NCI-H510A (cell line): Measurements from ENCODE around the gene CALHM4.

Experiments
- DNase-seq: peaks from one replicate; lab custom pipeline; 2025; lab: John Stamatoyannopoulos, UW

Gene CALHM4

DNA sequence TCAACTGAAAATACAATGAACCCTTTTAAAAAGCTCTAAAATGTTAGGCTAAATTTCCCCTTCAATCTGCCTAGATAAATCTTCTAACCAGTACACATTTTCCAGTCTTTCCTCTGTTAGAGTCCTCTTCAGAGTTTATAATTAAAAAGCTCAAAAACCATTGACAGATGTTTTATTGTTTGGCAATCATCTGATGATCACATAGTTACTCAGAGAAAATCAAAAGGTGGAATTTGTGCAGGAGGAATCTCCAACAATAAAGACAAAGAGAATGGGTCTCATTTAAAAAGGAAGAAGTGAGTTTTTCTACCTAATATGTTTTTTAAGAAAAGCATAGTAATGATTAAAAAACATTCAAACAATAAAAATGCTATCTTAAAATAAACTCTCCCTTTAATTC, 11.1 kb upstream of the CALHM4 start:
- no peak for DNase-seq

DNA sequence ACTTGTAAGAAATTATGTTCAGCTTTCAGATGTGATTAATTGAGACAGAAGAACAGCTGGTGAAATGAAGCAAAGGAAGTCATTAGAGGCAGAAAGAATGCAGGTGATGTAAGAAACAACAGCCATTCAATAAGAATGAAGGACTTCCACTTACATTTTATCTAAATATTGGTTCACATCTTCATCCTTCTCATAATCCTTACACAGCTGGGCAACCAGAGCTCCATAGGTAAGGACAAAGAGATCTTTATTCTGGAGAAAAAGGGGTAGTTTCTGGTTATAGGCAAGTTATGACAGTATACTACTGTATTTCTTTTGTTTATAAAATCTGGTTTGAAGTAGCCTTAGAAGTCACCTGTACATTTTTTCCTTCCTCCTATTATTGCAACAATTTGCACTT, 10.4 kb upstream of the CALHM4 start:
- DNase-seq, result no peak

DNA sequence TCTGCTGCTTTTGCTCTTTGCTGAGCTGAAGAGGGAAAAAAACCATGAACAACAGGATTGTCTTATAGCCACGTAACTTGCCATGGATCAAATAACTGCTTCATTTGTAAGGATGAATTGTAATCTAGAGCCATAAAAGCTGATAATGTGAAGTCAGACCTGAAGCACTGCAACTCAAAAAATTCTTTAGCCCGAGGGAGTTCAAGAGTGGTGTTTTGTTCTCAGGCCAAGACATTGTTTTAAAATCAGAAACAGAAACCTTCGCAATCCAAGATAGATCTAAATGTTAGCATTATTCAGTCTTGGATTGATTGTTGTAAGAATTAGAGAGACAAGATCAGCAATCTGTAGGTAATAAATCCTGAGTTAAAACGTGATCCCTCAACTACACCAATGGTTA, 7.9 kb upstream of the CALHM4 start, which contains the start of gene TRAPPC3L:
TSS of gene TRAPPC3L (minus strand) at position 34 of the 400 bp plus-strand sequence. CDS start 170 bp downstream, outside the sequence.
- DNase-seq, result no peak

DNA sequence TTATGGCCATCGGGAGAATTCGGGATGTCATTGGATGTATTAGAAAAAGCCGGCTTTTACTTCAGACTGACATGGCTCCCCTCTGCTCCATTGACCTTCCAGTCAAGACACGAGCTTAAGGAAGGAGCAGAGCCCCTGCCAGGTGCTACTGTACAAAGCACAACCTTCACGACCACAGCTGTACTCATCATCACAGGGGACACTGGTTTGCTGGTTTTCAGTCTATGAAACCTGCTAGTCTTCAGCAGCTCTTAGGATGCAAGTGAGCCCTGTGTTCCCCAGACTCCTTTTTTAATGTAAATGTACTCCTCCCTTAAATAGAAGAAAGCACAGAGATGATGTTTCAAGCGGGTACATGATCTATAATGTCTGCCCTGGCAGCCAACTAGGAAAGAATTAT, 6.2 kb upstream of the CALHM4 start:
- DNase-seq, result no peak

DNA sequence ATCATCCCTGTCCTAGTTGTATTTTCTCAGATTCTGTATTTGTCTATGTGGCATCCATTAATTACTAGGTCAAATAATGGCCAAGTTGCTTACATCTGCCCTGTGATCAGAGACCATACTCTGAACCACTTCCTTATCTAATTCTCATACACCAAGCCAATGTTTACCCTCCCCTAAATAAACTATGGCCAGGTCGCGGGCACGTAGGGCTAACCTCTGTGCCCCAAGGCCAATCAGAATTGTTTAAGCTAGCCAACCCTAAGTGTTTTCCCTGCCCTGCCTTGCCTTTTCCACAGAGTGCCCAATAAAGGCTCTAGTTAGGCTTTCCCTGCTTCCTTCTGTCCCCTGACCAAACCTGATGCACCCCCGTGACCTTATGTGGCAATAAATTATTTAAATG, 2.8 kb upstream of the CALHM4 start:
- DNase-seq, result no peak

DNA sequence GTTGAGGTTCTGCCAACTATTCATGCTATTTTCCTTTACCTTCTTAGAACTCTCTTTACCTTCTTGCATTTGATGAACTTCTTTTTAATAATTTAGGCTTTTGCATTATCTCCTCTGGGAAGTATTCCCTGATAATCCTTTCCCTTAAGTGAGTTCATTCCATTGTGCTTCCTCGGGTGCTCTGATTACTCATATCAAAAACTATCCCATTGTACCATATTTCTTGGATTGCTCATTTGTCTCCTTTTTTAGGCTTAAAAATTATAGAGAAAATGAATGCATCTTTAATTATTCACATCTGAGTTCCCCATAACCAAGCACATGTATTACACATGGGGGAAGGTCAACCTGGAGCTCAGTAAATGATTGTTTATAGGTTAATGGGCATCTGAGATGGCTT, 2.5 kb downstream of the CALHM4 start:
- DNase-seq, result no peak

DNA sequence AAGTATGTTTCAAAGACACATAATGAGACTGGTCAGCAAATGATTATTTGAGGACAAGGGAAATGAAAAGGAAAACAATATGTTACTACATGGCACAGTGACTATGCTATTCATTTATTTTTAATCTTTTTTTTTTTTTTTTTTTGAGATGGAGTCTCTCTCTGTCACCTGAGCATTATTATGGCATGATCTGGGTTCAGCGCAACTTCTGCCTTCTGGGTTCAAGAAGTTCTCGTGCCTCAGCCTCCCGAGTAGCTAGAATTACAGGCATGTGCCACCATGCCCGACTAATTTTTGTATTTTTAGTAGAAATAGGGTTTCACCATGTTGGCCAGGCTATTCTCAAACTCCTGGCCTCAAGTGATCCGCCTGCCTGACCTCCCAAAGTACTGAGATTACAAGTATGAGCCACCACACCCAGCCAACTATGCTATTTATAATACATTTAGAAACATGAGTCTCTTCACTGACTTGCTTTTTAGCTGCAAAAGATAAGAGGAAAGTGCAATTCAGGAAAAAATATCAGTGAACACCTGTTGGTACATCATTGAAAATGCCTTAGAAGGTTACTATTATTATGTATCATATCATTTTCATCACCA, 3.4 kb downstream of the CALHM4 start:
- no peak for DNase-seq

DNA sequence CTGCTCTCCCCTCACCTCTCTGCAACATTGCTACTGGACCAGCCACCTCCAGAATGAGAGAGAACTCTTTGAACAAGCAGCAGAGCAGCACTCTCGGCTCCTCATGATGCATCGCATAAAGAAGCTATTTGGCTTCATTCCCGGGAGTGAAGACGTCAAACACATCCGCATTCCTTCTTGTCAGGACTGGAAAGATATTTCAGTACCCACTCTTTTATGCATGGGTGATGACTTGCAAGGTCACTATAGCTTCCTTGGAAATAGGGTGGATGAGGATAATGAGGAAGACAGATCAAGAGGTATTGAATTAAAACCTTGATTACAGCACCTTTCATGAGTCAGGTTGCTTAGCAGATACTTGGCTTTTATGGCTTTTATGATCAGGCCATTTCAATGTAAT, 4.3 kb downstream of the CALHM4 start:
- DNase-seq, result no peak

DNA sequence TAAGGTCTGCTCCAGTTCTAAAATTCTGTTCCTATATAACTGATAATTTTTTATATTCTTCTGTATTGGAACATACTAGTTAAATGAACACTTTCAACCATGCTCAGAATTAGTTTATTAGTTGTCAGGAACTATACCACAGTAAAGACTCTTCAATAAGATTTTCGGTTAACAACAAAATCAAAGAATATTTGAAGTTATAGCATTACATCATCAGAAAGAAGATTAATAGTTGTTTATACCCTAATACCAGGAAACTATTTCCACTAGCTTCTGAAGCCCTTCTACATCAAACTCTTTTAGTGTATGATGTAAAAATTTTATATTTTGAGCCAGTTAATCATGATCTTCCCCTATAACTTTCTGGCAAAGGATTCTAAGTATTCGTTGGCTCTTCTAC, 6.6 kb downstream of the CALHM4 start:
- DNase-seq, result no peak

DNA sequence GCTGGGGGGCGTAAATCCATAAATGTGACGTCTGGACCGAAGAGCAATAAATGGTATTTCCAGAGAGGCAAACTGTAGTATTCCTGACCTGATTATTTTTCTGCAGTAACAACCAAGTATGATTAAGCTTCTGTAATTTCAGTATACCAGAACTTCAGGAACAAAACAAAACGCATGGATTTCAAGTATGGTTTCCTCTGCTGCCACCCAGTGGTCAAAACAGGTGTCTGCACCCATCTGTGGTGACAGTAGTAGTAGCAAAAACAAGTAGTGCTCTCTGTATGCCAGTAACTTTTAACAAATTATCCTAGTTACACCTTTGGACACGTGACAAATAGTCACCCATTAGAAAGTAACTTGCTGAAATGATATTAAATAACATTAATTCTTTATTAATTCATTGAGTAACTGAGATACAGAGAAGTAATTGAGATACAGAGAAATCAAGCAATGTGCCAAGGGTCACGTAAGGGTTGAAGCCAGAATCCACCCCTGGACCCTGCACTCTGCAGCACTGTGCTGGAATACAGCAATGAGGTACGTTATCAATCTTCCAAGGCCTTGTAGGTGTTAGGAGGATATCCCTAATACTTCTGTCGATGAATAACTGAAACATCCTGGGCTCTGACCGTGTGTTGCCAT, 7.9 kb downstream of the CALHM4 start:
- no peak for DNase-seq

DNA sequence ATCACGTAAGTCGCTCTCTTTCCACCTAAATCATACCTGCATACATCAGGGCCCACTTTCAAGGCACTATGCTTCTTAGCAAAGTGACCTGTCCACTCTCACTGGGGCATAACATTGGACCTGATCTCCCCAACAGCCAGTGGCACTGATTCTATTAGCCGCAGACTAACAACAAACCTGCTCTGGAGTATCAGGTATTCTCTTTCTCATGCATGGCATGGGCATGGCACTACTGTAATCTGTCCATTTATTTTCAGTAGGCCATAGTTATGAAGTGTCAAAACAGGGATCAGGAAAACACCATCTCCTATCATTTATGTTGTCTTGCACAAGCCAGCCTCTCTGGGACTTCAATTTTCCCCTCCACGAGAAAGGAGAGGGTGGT, 8.5 kb downstream of the CALHM4 start:
- no peak for DNase-seq

DNA sequence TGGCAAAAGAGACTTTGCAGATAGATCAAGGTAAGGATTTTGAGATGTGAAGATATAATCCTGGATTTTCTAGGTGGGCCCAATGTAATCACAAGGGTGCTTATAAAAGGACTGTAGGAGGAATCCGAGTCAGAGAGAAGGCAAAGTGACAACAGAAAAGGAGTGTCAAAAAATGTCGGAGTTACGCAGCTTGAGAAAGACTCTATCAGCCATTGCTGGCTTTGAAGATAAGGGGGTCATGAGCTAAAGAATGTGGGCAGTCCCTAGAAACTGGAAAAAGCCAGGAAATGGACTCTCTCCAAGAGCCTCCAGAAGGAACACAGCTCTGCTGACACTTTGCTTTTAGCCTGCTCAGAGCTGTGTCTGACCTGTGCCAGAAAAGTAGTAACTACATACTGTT, 9.1 kb downstream of the CALHM4 start:
- DNase-seq, result no peak

DNA sequence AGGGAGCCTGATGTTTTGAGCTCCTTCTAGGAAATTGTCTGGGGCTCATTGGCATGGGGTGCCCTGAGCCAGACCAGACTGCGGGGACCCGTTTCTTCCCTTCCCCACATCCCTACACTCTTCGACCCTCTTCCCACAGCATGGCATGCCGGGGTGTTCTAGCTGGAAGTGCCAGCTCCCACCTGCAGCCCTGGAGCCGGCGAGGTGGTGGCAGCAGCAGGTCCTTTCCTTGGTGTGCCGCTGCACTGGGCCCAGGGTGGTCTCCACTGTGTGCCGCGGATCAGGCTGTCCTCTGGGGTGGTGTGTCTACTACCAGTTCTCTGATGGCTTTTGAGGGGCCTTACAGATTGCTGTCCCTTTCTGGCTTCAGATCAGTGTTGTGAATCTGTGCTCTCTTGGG, 10.3 kb downstream of the CALHM4 start:
- no peak for DNase-seq

DNA sequence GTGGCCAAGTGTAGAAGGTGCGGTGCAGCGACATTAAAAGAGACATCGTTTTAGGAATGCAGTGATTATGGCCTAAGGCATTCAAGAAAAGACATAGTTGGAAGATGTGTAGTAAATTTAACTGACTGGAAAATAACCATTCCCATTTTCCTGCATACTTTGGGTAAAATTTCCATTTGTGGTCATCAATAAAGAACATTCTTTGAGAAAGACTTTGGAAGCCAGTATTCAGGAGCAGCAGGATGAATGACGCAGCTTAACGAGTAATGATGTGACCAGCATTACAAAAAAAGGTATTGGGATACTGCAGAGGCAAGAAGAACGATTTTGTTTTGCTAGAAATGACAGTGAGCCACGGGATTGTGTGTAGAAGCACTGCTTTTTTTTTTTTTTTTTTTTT, 10.8 kb downstream of the CALHM4 start:
- no peak for DNase-seq

DNA sequence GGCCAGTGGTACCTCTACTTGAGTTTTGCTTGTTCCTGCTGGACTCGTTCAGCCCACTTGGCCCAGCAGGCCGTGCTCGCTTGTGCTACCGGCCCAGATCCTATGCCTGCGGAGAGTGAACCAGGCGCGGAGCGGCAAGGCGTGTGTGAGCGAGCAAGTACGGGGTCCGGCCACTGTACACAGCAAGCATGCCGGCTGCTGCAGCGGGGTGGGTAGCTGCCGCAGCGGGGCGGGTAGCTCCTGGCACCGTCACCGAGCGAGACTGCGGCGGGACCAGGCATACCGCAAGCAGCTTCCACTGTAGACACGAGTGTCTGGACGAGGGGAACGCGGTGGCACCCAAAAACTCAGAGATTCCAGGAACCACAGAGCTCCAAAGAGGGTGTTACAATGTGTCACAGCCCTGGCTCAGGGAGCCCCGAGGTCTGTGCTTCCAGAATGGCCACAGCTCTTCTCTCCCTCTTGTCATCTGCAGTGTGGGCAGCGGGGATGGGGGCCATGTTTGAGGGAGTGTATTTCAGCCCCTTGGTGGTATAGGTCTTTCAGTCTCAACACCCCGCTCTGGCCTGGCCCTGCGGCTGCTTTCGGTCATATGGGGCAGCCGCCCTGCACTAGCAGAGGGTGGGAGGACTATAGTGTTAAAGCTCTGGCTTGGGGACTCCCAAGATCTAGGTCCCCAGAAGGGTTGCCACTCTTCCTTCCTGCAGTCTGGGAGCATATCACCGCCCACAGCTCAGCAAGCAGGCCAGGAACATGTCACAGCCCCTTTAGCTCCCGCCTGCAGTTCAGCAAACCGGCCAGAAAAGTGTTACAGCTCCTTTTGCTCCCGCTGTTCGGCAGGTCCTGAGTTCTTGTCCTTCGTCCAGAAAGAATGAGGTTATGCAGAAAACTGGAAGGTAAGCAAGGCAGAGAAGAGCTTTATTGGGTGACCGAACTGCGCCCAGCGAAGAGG, 11.6 kb downstream of the CALHM4 start:
- DNase-seq, result no peak

DNA sequence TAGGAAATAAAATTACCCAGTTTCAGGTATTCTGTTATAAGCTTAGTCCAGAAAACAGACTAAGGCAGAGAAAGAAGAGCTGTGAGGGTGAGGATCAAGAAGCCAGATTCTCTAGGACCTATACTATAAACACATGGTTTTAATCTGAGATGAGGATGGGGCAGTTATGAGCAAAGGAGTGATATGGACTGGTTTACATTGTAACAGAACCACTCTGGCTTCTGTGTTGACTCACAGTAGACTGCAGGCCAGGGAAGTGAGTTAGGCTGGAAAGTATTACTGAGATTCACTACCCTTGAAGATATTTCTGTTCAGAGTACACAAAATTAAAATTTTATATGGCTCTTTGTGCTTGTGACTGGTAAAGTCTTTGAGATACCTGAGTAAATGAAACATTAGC, 14.6 kb downstream of the CALHM4 start:
- no peak for DNase-seq

DNA sequence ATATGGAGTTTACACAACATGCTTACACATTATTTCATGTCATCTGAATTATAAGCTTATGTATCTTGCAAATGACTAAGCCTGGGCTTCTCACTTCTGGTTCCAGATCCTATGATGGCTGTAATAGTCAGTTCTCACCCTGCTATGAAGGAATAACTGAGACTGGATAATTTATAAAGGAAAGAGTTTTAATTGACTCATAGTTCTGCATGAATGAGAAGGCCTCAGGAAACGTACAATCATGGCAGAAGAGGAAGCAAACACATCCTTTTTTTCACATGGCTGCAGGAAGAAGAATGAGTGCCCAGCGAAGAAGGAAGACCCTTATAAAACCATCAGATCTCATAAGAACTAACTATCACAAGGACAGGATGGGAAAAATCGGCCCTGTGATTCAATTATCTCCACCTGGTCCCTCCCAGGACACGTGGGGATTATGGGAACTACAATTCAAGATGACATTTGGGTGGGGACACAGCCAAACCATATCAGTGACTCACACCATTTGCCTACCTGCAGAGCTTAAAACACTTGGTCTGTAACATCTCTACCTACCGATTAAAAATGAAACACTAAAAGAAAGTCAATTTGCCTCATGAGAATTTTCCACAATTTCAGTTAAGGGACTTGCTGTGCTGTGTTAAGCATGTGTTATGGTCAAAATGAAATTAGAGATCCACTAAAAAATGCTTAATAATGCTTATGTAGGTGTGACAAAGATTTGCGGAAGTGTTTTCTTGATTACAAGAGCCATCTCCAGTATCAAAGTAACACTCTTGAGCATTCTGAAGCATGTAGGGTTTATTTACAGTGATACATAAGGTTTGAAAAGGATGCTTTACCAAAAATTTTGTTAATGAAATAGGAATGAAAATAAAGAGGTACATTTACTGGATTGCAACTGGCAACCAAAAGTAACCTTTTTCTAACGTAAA, 15.5 kb downstream of the CALHM4 start:
- no peak for DNase-seq

DNA sequence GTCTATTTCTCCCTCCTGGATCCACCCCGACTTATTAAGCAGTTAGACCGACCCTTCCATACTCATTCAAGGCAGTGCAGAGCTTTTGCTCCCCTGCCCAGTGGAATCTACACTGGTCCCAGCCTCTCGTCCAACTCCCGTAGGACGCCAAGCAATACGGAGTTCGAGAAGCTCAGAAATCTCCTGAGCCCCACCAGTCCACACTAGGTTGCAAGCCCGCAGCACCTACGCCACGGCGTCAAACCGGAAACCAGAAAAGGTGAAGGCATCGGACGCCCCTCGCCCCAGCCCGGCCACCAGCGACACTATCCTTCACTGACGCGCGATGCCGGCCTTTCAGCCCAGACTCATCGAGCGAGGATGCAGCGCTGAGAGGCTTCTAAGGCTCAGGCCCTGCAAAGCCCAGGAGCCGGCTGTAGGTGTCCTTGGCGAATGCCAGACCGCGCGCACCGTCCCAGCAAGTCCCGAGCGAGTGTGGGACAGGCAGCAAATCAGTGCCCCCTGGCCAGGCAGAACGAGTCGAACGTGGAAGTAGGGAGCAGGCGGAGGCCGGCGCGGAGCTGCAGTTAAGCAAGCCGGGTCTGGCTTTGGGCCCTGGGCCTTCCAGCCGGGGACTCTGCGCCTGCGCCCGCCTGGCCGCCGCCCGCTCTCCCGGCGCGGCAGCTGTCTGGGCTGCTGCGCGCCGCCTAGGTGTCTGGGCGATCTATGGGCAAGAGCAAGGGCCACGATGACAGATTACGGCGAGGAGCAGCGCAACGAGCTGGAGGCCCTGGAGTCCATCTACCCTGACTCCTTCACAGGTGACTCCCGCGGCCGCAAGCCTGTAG, 17.5 kb downstream of the CALHM4 start, which contains the start of gene RWDD1:
TSS of gene RWDD1 (plus strand) at position 649 of the 827 bp plus-strand sequence. CDS start at position 728, 79 bp downstream.
- peak; percentile 88 for DNase-seq

DNA sequence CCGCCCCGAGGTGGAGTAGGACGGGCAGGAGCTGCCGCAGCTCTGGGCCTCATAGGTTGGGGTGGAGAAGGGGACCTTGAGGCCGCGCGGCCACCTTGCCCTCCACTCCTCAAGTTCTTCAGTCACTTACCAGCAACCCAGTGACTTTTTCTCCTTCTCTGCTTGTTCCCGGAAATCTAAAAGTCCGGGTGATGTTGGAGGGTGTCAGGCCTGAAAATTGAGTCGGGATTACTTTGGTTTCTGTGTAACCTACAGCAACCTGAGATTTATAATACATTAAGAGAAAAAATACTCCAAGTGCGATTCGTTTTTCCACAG, 18.1 kb downstream of the CALHM4 start:
- DNase-seq, result no peak

DNA sequence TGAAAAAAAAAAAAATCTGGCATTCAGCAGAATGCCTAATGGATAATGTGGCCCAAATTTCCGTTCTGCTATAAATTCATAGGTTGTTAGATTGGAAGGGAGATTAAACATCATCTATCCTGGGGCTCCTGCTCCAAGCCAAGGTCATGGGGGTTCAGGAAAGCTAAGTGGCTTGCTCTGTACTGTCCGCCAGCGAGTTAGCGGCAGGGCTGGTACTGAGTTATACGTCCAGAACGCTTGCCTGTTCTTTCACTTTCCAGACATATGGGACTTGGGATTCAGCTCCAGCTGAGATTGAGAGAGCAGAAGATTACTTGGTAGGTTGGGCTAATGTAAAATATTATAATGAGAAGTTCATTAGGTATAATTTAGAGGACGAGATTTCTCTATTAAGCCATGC, 18.6 kb downstream of the CALHM4 start:
- no peak for DNase-seq

DNA sequence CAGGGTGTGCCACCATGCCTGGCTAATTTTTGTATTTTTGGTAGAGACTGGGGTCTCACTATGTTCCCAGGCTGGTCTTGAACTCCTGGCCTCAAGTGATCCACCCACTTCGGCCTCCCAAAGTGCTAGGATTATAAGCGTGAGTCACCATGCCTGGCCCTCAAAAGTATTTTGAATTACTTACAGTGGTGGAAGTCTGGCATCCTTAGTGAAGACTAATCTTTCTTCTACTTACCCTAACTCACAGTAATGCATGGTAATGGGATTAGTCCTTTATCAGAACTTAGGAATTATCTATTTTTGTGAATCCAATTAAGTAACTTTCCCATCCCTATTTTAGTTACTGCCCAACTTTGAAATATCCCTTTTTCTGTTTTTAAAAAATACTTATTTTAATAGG, 21.7 kb downstream of the CALHM4 start:
- no peak for DNase-seq
